Measurements from ENCODE around the gene TMEM72.

The TMEM72 gene

DNA sequence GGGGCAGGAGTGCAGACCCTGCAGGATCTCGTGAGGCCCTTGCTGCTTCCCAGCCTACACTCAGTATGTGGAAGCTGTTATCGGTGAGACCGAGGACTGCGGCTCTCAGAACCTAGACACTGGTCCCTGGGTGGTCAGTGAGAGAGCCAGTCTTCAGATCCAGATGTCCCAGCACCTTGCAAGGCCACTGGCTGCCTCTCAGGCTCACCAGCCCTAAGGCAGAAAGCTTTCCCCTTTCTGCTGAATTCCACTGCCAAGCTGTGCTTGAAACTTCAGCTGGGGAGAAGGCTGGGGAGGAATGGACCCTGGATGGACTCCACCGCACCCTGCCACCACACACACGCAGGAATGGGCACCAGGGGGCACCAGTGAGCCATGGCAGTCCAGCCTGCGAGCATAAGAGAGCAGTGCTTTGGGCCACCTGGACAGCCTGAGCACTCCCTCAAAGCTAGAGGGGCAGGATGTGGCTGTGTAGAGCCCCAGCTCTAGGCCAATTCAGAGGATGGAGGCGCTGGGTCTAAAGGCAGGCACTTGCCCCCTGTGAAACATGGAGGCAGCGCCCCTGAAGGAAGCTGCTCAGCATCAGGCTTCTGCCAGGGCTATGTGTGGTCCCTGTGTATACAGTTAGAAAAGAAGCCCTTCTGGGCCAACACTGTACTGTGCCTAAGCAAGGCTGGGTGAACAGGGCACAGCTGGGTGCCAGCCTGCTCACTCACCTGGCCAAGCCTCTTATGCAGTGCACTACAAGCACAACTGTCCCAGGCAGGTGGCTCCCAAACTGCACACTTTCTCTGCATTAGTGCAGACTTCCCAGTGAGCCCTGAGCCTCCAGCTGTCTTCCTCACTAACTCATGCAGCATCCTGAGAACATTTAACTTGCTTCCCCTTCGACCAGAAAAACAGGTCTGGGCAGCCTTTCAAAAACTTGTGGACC lies 21.6 kb downstream of the TMEM72 start:
- peak; percentile 66 to 70 for DNase-seq (ENCODE audit: low read depth in 1 of 2, low spot score in 1 of 2)

DNA sequence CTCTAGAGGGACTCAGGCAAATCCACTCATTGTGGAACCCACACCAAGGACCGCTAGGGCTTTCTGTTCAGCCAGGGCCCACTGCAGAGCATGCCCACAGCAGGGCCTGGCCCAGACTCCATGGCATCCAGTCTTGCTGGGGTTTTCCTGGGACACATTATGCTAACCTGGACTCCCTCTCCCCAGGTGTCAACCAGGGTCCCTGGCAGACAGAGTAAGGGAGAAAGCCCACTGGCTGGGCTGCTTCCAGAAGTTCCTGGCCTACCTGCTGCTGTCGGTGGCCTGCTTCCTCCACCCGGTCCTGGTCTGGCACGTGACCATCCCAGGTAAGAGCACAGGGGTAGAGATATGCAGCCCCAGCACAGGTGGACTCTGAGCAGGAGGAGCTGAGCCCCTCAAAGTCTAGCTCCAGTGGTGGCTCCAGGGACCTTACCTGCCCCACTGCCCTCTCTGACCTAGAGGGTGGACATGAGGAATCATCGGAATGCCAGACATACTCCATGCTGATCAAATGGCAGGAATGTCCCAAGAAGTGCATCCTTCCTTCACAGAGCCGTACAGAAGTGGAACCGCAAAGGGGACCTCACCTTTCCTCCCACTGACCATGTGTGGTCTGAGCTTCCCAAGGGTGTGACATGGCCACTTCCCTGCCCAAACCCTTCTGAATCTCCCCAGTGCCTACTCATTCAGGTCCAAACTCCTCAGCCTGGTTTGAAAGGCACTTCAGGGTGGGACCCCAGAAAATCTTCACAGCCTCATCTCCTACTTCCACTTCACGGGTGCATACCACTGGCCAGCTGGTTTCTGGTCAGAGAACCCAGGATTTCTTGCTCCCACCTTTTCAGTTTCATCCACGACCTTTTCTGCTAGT lies 22.5 kb downstream of the TMEM72 start:
- DNase-seq (ENCODE audit: low read depth in 1 of 2, low spot score in 1 of 2), result no peak

DNA sequence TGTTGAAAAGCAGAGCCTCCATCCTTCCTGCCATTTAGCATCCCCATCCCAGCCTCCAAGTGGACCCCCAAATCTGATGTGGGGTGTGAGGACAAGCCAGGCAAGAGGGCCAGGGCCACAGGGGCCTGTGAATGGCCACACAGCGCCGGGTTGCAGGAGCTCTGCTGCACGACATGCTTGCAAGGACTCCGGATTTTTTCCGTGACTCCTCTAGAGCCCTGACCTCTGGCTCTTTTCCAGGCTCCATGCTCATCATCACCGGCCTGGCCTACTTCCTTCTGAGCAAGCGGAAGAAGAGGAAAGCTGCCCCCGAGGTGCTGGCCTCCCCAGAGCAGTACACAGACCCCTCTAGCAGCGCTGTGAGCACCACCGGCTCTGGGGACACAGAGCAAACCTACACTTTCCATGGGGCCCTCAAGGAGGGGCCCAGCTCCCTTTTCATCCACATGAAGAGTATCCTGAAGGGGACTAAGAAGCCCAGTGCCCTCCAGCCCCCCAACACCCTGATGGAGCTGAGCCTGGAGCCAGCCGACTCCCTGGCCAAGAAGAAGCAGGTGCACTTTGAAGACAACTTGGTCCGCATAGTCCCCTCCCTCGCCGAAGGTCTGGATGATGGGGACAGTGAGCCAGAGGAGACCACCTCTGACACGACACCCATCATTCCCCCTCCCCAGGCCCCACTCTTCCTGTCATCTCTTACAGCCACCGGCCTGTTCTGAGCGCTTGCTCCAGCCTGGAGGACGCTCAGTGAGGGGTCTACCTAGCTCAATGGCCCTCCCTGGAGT lies 23.5 kb downstream of the TMEM72 start:
- DNase-seq (ENCODE audit: low read depth in 1 of 2, low spot score in 1 of 2), result no peak

DNA sequence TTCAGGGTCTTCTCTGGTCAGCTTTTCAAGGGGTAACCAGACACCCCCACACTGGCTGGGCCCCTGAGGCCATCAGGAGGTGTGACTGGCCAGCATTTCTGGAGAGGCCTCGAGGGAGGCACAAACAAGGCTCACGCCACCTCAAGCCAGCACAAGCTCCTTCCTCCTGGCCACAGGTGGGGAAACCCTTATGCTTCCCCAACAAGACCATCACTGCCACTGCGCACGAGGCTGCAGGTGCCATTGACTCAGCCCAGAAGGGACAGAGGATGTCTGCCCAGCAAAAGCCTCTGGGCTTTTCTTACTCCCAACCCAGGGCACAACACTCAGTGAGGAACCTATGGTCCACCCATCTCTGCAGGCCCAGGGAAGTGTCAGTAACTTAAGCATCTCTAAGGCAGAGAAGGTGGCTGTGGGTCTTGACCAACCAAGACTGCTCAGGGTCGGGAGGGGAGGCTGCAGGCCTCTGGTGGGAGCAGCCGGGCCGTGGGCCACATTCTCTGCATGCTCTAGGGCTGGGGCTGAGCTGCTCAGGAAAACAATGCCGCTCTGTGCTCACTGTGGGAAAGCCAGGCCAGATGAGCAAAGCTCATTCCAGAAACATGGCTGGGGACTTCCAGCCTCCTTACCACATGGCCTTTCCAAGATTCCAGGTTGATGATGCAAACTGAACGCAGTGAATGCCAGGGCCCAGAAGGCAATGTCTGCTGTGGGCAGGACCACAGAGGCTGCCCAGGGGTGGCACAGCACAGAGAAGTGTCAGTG lies 24.2 kb downstream of the TMEM72 start:
- no peak for DNase-seq (ENCODE audit: low read depth in 1 of 2, low spot score in 1 of 2)

DNA sequence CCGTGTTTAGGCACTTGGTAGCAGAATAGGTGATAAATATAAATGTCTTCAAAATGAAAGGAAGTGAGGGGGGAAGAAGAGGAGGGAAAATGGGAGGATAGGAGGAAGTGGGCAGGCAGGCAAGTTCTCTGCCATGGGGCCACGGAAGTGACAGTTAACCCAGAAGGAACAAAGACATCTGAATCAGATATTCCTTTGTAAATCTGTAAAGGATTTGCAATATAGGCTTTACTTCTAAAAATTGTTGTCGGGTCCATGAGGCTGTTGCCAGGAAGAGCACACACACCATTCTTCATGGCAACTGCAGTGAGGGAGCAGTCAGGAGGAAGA lies 24.8 kb downstream of the TMEM72 start:
- no peak for DNase-seq (ENCODE audit: low read depth in 1 of 2, low spot score in 1 of 2)

DNA sequence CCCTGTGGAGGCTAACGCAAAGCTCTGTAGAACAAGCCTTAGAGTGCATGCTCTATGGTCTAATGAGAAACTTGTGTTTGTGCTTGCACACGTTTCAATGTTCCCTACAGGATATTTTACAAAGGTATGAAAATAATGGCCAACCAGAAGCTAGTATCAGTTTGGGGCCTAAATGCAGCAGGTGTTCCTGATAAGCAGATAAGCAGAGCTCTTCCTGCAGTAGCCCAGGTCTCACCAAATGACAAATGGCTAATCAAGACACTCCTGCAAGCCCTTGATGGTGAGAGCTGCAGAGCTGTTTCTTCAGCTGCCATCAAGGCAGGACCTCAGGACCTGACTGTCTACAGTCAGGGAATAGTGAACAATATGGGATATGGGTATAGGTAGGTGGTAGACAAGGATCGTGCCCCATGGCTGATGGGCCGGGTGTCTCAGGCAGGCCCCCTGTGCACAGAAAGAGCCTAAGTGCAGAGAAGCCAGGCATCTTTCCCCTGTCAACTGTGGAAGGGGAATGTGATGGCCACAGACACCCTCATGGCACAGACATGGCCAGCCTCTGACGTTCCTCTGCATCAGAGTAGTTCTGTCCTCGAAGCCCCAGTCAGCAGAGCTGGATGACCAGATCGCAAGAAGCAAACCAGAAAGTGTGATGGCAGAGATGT lies 25.3 kb downstream of the TMEM72 start:
- no peak for DNase-seq (ENCODE audit: low read depth in 1 of 2, low spot score in 1 of 2)

DNA sequence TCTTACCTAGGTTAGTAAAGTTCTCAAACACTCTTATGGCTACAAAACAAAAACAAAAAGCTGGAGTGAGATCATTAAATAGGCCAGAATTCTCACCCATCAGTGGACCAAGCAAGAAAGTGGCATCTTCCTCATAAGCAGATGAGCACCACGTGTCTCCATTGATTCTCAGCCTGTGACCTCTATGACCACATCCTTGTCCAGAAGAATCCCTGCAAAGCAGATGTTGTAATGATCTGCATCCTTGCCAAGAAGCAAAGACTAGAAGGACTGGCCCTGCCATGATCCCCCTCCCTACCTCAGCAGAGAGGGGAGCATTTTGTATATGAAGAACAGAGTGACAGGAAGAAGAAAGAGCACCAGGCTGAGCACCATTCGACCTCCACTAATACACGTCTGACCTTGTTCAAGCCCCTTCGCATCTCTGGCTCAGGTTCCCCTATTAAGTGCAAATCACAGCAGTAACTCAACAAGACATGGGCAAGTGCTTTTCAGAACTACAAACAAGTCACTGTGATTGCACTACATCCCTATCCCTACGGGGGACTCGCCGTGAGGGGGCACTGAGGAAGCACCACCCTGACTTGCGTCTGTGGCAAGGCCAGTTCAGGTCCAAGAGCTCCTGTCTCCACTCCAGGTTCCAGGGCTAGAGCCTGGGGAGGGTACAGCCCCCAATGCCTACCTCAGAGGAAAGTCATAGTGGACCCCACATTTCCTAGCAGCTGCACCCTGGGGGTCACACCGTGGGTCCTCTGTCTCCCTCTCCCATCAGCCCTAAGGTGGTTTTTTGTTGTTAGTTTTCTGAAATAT lies 26.3 kb downstream of the TMEM72 start:
- no peak for DNase-seq (ENCODE audit: low read depth in 1 of 2, low spot score in 1 of 2)

DNA sequence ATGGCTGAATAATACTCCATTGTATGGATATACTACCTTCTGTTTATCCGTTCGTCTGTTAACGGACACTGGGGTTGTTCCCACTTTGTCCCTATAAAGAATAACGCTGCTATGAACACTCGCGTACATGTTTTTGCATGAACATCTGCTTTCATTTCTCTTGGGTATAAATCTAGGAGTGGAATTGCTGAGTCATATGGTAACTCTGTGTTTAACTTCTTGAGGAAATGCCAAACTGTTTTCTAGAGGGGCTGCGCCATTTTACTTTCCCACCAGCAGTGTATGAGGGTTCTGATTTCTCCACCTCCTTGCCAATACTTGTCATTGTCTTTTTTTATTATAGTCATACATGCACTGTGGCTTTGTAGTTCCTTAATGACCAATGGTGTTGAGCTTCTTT lies 27.8 kb downstream of the TMEM72 start:
- DNase-seq (ENCODE audit: low read depth in 1 of 2, low spot score in 1 of 2), result no peak

DNA sequence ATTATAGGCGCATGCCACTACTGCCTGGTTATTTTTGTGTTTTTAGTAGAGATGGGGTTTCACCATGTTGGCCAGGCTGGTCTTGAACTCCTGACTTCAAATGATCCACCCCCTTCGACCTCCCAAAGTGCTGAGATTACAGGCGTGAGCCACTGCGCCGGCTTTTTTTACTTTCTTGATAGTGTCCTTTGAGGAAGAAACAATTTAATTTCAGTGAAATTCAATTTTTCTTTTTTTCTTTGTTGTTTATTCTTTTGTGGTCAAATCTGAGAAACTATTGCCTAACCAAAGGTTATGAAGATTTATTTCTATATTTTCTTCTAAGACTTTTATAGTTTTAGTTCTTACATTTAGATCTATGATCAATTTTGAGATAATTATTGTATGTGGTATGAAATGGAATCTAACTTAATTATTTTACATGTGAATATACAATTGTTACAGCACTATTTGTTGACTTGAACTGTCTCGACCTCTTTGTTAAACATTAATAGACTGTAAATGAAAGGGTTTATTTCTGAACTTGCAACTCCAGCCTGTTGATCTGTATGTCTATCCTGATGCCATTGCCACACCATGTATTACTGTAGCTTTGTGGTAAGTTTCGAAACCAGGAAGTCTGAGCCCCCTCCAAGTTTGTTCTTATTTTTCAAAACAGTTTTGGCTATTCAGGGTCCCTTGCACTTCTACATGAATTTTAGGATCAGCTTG lies 28.7 kb downstream of the TMEM72 start:
- no peak for DNase-seq (ENCODE audit: low read depth in 1 of 2, low spot score in 1 of 2)

DNA sequence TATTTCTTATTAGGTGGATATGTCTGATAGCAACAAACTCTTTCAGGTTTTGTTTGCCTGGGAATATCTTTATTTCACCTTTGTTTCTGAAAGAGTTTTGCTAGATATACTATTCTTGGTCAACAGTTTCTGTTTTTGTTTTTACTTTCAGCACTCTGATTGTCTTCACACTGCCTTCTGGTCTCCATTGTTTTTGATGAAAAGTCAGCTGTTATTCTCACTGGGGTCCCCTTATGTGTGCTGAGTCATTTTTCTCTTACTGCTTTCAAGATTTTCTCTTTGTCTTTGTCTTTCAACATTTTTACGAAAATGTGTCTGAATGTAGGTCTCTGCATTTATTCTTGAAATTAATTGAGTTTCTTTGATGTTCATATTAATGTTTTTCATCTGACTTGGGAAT lies 33.2 kb downstream of the TMEM72 start:
- DNase-seq (ENCODE audit: low read depth in 1 of 2, low spot score in 1 of 2), result no peak

DNA sequence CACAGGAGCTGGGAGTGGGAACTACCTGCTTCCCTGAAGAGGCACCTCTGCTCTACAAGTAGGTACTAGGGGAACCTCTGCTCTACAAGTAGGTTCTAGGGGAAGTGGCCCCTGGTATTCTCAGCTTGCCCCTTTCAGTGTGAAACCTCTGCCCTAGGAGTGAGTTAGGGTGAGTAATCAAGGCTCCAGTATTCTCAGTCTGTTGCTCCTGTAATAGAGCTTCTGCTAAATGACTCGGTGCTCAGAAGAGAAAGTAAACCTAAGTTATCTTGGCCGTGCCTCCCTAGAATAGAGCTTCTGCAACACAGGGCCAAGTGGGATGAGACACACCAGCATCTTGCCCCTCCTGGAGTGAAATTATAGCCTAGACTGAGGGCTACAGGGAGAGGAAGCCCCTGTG lies 35.1 kb downstream of the TMEM72 start:
- no peak for DNase-seq (ENCODE audit: low read depth in 1 of 2, low spot score in 1 of 2)

DNA sequence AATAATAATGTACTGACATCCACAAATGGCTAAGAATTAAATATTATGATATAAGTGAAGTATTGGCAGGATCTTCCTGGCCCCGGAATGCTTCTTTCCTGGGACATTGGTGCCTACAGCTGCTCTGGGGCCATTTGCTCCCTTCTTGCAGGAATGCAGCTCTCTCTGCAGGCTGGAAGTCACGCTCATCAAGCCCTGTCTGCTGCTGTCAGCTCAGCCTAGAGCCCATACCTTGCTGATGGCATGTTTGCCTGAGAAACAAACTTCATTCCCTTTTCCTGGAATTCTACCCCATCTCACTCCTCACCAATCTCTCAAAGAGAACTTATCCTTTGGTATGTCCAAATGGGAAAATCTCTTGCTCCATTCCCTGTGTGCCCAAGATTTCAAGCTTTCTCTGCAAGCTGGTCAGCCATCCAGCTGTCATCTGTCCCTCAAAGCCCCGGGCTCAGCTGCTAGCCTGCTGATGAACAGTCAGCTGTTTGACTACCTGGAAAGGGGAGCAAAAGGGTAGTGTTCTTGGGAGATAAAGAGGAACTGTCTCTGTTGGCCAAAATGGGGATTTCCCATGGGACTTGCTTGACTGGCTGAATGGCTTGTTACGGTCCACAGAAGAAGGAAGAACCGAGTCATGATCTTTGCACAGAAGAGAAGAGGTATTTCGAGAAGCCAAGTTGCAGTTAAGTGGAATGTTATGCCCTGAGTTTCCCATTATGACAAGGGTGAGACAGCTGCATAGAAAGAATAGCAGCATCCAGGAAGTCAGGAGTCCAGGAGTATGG lies 36.4 kb downstream of the TMEM72 start:
- DNase-seq (ENCODE audit: low read depth in 1 of 2, low spot score in 1 of 2), result no peak

DNA sequence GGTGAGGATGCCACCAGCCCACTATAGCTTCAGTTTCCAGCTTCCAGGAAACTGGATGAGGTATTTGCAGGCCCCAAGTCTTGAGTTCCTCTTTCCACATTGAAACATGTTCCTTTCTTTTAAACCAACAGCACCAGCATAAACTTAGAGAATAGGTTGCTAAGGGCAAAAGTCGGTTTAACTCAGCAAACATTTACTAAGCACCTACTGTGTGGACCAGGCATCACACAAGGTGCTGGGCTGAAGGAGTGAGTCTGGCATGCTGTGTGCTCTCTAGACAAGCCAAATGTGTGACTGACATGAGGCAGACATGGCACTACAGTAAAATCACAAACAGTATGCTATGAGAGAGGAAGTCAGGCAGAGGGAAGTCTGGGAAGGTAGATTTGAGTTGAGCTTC lies 37.5 kb downstream of the TMEM72 start:
- DNase-seq (ENCODE audit: low read depth in 1 of 2, low spot score in 1 of 2), result no peak

DNA sequence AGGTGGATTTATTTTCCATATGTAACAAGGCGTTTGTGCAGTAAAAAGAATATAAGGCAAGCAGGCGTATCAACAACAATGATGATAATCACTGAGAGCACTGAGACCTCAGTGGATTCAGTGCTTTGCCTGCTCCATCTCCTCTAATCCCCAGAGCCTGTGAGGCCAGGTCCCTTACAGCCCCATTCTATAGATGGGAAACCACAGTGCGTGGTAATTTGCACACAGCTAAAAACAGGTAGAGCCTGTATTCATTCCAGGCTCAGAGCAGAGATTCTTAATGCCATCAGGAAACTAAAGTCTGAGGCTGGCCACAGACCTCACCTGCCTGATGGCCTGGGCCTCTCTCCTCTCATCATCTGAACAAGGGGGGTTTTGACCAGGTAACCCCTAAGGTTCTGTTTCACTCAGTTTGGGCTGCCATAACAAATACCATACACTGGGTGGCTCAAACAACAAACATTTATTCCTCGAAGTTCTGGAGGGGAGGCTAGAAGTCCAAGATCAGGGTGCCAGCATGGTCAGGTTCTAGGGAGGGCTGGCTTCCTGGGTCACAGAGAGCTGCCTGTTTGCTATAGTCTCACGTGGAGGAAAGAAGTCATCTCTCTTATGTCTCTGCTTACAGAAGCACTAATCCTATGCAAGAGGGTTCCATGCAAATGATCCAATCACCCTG lies 38.1 kb downstream of the TMEM72 start:
- no peak for DNase-seq (ENCODE audit: low read depth in 1 of 2, low spot score in 1 of 2)

DNA sequence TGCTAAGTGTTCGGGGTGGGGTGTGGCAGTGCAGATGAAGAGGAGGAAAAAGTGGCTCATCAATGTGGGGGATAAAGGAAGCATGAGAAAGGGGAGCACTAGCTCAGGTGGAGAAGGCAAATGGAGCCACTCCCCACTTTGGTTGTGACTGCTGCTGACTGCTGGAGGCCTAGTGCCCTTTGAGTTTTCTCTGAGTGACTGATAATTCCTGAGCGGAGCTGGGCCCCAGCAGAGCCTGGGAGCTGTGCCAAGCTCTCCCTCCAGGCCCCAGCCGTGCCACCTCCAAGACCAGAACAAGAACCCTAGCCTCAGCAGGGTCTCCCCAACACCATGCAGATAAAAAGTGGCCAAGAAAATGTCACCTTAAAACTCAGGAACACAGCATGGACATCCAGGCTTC lies 38.8 kb downstream of the TMEM72 start:
- DNase-seq (ENCODE audit: low read depth in 1 of 2, low spot score in 1 of 2), result no peak

DNA sequence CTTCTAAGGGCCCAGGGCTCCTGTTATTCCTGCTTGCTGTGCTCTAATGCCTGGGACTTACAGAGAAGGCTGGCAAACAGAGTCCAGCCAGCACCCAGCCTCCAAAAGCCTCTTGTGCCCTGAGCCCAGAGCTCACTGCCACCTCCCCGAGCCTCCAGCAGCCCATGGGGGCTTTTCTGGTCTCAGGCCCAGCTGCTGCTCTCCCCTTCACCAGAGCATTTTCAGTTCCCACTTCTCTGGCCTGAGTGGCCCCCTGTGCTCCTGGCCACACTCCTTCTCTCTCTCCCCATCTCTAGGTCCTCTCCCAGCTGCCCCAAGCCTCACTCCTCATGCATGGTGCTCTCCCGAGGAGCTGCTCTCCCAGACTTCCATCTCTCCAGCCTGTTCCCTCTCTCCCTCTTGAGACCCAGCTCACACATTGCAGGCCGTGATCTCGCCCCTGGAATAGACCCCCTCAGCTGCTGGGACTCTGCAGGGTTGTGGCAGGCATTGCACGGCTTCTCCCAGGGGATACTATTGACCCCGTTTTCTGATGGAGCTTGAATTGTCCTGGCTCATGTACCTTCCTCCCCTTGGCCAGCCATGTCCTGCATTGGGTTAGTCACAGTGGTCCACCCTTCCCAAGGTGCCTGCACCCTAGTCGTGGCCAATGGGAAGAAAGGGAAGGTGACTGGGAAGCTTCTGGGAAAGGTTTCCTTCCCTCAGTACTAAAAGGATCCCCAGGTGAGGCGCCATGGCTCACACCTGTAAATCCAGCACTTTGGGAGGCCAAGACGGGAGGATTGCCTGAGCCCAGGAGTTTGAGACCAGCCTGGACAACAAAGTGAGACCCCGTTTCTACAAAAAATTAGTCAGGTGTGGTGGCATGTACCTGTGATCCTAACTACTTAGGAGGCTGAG lies 39.4 kb downstream of the TMEM72 start:
- no peak for DNase-seq (ENCODE audit: low read depth in 1 of 2, low spot score in 1 of 2)
